ENCODE data around the gene RDX. TPM values are rescaled to one million over a fixed set of nuclear protein-coding genes. Genes with fewer than 3 reads are reported as not detected.
A peak's percentile ranks its signal among the peaks of the same experiment; 100 is the strongest.
"Not testable (repeated sequence)": the region's sequence is repeated elsewhere in the genome, so short reads cannot be mapped to it uniquely, and the experiment has no call there.

RDX gene
- total RNA-seq, 1 donor from 2014 or later, result 27.9 TPM

GRCh38 chr11:110198031-110198729 lies 98.2 kb downstream of the RDX start:
- Mint-ChIP-seq H3K27ac (no peak overlapping the region), H3K9me3 (no peaks in the 10 kb centered on the region), H3K4me3 (no peak overlapping the region), H3K36me3 (ENCODE audit: low read depth) (no peaks in the 10 kb centered on the region), H3K4me1 (peaks cover under 1% of the 10 kb centered on the region), H3K27me3 (peaks cover 20% of the 10 kb centered on the region)
- ATAC-seq (ENCODE audit: low read depth) (no peak), DNase-seq (no peak)
- ChIA-PET POLR2A (no interaction called here), CTCF (interaction anchor here (0.7 to 7.8 kb wide), 4 partner anchors 24 to 234 kb away, joined by 3 to 103 read pairs (median 6); partner anchors contain the start of gene FDX1)
- no peak for TF ChIP-seq CTCF (IDR thresholded peaks at IDR 0.05)
- intact Hi-C loops (cut with micrococcal nuclease), result no loop called here

- H3K27ac Mint-ChIP-seq, result no peak overlapping the region
- ATAC-seq (ENCODE audit: low read depth) (no peak), DNase-seq (no peak)
- H3K27me3 Mint-ChIP-seq, result peaks cover 25% of the 10 kb centered on the region
- ChIA-PET POLR2A (no interaction called here), CTCF (interaction anchor here (0.7 to 7.8 kb wide), 4 partner anchors 171 to 235 kb away, joined by 4 to 103 read pairs (median 6); partner anchors contain the start of gene FDX1)
- no peaks in the 10 kb centered on the region for H3K36me3 Mint-ChIP-seq (ENCODE audit: low read depth)
- H3K9me3 Mint-ChIP-seq, result peaks cover 9% of the 10 kb centered on the region
- intact Hi-C loops (cut with micrococcal nuclease), result no loop called here
- peaks cover 11% of the 10 kb centered on the region for H3K4me1 Mint-ChIP-seq
- H3K4me3 Mint-ChIP-seq, result no peak overlapping the region
- no peak for TF ChIP-seq CTCF (IDR thresholded peaks at IDR 0.05)
Observed at GRCh38 chr11:110196884-110197420, 99.5 kb downstream of the RDX start.

GRCh38 chr11:110196241-110196754 lies 100.1 kb downstream of the RDX start:
- POLR2A ChIA-PET, result no interaction called here
- H3K9me3 Mint-ChIP-seq, result peaks cover 11% of the 10 kb centered on the region
- DNase-seq (no peak), ATAC-seq (ENCODE audit: low read depth) (no peak)
- H3K36me3 Mint-ChIP-seq (ENCODE audit: low read depth), result no peaks in the 10 kb centered on the region
- CTCF ChIA-PET, result interaction anchor here (7.8 kb wide), 1 partner anchor 236 kb away, joined by 103 read pairs; the partner anchor contains the start of gene FDX1
- no peak for TF ChIP-seq CTCF (IDR thresholded peaks at IDR 0.05)
- H3K27me3 Mint-ChIP-seq, result peaks cover 23% of the 10 kb centered on the region
- H3K27ac Mint-ChIP-seq, result no peak overlapping the region
- peaks cover 11% of the 10 kb centered on the region for H3K4me1 Mint-ChIP-seq
- intact Hi-C loops (cut with micrococcal nuclease), result no loop called here
- H3K4me3 Mint-ChIP-seq, result no peak overlapping the region

GRCh38 chr11:110194211-110194766 lies 102.1 kb downstream of the RDX start:
- peaks cover 13% of the 10 kb centered on the region for H3K9me3 Mint-ChIP-seq
- peaks cover 26% of the 10 kb centered on the region for H3K27me3 Mint-ChIP-seq
- H3K4me3 Mint-ChIP-seq; DNase-seq; POLR2A ChIA-PET; CTCF ChIA-PET; ATAC-seq (ENCODE audit: low read depth); H3K27ac Mint-ChIP-seq; H3K36me3 Mint-ChIP-seq (ENCODE audit: low read depth): not testable (repeated sequence)
- intact Hi-C loops (cut with micrococcal nuclease), result loop anchor here (5.0 kb wide), 1 partner anchor 167 kb away; no protein-coding TSS in a partner anchor
- peaks cover 11% of the 10 kb centered on the region for H3K4me1 Mint-ChIP-seq

- intact Hi-C loops (cut with micrococcal nuclease), result loop anchor here (5.0 kb wide), 1 partner anchor 165 kb away; no protein-coding TSS in a partner anchor
- DNase-seq; H3K27ac Mint-ChIP-seq; H3K36me3 Mint-ChIP-seq (ENCODE audit: low read depth); POLR2A ChIA-PET; H3K4me3 Mint-ChIP-seq; CTCF ChIA-PET: not testable (repeated sequence)
- Mint-ChIP-seq H3K27me3 (peaks cover 33% of the 10 kb centered on the region), H3K4me1 (peaks cover 11% of the 10 kb centered on the region), H3K9me3 (peaks cover 13% of the 10 kb centered on the region)
- peak; percentile 60 for ATAC-seq (ENCODE audit: low read depth)
Observed at GRCh38 chr11:110192604-110193282, 103.7 kb downstream of the RDX start.

All from activated B cell treated with CpG ODN at 0.5 μM for 24 hours (primary cell).